HCT116 (cell line): ENCODE results near the gene ERVH48-1.

Source experiments
- CBX3 ChIP-seq: IDR thresholded peaks from 2 replicates; pipeline ENCODE4 v1.6.1; 2012; ENCODE audit warnings: low read depth
- CEBPB ChIP-seq: IDR thresholded peaks from 2 replicates; pipeline ENCODE4 v1.6.1; 2012; ENCODE audit warnings: low read depth
- CTCF ChIP-seq, 3 experiments: fragments of 200-600 bp in 1 of 3; sonication (generic) in 1 of 3; IDR thresholded peaks in 2 of 3; conservative IDR thresholded peaks in 1 of 3; 2 replicates each; pipeline ENCODE4 v1.5.1; 2012 to 2017; ENCODE audit warnings: low read depth in 2 of 3, low read length in 2 of 3, antibody characterized with exemption in 1 of 3, borderline replicate concordance in 1 of 3, control low read depth in 1 of 3, mild to moderate bottlenecking in 1 of 3, mixed read lengths in 1 of 3, mixed run types in 1 of 3, moderate library complexity in 1 of 3; ENCODE audit not compliant: insufficient read depth in 1 of 3
- EGR1 ChIP-seq: IDR thresholded peaks from 2 replicates; pipeline ENCODE4 v1.6.1; 2012; ENCODE audit warnings: low read depth
- POLR2A ChIP-seq: IDR thresholded peaks from 2 replicates; pipeline ENCODE4 v1.7.0; 2011; ENCODE audit warnings: borderline replicate concordance; ENCODE audit not compliant: insufficient read depth, insufficient read length; ENCODE audit errors: extremely low read depth
- SIN3A ChIP-seq: IDR thresholded peaks from 2 replicates; pipeline ENCODE4 v1.6.1; 2012; ENCODE audit warnings: low read depth
- YY1 ChIP-seq: IDR thresholded peaks from 2 replicates; pipeline ENCODE4 v1.6.1; 2011; ENCODE audit warnings: low read length, low read depth, moderate library complexity, mild to moderate bottlenecking; ENCODE audit not compliant: insufficient replicate concordance; ENCODE audit errors: extremely low read depth
- TF ChIP-seq, protein P1 (sequence below): IDR thresholded peaks from 2 replicates; pipeline ENCODE4 v1.6.1; 2012

GRCh38 chr21:42971897-42972275, 46.5 kb upstream of the ERVH48-1 start:
- no peak for TF ChIP-seq EGR1
- TF ChIP-seq CTCF (IDR thresholded peaks at IDR 0.05 in 2 of 3, conservative IDR thresholded peaks at IDR 0.05 in 1 of 3; ENCODE audit: borderline replicate concordance in 1 of 3, insufficient read depth in 1 of 3, low read depth in 2 of 3, low read length in 2 of 3), result no peak
- TF ChIP-seq CEBPB, result no peak
- TF ChIP-seq, protein P1, sequence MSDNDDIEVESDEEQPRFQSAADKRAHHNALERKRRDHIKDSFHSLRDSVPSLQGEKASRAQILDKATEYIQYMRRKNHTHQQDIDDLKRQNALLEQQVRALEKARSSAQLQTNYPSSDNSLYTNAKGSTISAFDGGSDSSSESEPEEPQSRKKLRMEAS, result no peak
- no peak for TF ChIP-seq SIN3A
- no peak for TF ChIP-seq YY1
- TF ChIP-seq POLR2A, result no peak
- no peak for TF ChIP-seq CBX3
